ENCODE data around the gene SRGAP3.

Gene SRGAP3

GRCh38 chr3:9278498-9278897, 29.1 kb upstream of the SRGAP3 start:
- TF ChIP-seq TAF1 (IDR thresholded peaks at IDR 0.05; ENCODE audit: borderline replicate concordance, low read depth, low read length) (no peak), POLR2AphosphoS5 (IDR thresholded peaks at IDR 0.05; ENCODE audit: low read depth, low read length) (no peak), POLR2A (IDR thresholded peaks at IDR 0.05; ENCODE audit: low read depth, low read length) (no peak)
- FAIRE-seq, result peak; percentile 57
- no peak for DNase-seq (ENCODE audit: insufficient read length)

GRCh38 chr3:9278085-9278484, 28.6 kb upstream of the SRGAP3 start:
- DNase-seq (ENCODE audit: insufficient read length) (no peak), FAIRE-seq (no peak)
- no peak for TF ChIP-seq POLR2AphosphoS5 (IDR thresholded peaks at IDR 0.05; ENCODE audit: low read depth, low read length)
- TF ChIP-seq TAF1 (IDR thresholded peaks at IDR 0.05; ENCODE audit: borderline replicate concordance, low read depth, low read length), result no peak
- TF ChIP-seq POLR2A (IDR thresholded peaks at IDR 0.05; ENCODE audit: low read depth, low read length), result no peak

- DNase-seq (ENCODE audit: insufficient read length) (no peak), FAIRE-seq (no peak)
- TF ChIP-seq POLR2AphosphoS5 (IDR thresholded peaks at IDR 0.05; ENCODE audit: low read depth, low read length) (no peak), POLR2A (IDR thresholded peaks at IDR 0.05; ENCODE audit: low read depth, low read length) (no peak), TAF1 (IDR thresholded peaks at IDR 0.05; ENCODE audit: borderline replicate concordance, low read depth, low read length) (no peak)
Measured at GRCh38 chr3:9276761-9277370, 27.4 kb upstream of the SRGAP3 start.

DNA sequence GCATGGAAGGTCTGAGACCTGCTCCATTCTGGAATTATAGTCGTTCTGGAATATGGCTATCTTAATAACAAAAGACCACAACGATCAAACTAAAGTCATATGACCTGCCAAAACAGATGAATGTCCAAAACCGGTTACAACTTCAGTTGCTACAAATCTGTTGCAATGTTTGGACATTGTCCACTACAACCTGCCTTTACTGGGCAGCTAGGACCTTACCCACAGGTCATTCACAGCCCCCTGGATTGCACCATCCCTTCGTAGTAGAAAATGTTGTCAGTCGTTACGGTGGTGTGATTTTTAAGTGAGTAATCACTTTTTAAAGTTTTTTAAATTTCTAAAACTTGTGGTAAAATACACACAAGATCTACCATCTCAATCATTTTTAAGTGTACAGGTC, 22.5 kb upstream of the SRGAP3 start:
- no peak for DNase-seq (ENCODE audit: insufficient read length)
- TF ChIP-seq POLR2A (IDR thresholded peaks at IDR 0.05; ENCODE audit: low read depth, low read length) (no peak), TAF1 (IDR thresholded peaks at IDR 0.05; ENCODE audit: borderline replicate concordance, low read depth, low read length) (no peak)
- no peak for FAIRE-seq

DNA sequence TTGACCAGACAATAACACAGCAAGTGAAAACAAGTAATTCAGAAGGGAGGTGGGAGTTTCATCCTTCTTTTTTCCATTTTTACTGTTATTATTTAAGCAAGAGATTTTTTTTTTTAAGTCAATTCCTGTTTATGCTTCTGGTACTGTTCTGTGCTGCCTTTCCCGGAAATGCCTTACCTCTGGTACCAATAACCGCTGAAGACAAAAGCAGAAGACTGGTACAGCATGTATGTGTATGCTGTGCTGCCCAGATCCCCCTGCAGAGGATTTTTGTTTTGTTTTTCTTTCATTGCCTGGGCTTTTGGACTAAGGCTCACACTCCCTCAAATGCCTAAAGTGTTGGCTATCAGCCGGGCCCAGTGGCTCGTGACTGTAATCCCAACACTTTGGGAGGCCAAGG, 21.3 kb upstream of the SRGAP3 start:
- DNase-seq (ENCODE audit: insufficient read length), result no peak
- no peak for FAIRE-seq
- TF ChIP-seq TAF1 (IDR thresholded peaks at IDR 0.05; ENCODE audit: borderline replicate concordance, low read depth, low read length), result no peak
- no peak for TF ChIP-seq POLR2AphosphoS5 (IDR thresholded peaks at IDR 0.05; ENCODE audit: low read depth, low read length)
- no peak for TF ChIP-seq POLR2A (IDR thresholded peaks at IDR 0.05; ENCODE audit: low read depth, low read length)

DNA sequence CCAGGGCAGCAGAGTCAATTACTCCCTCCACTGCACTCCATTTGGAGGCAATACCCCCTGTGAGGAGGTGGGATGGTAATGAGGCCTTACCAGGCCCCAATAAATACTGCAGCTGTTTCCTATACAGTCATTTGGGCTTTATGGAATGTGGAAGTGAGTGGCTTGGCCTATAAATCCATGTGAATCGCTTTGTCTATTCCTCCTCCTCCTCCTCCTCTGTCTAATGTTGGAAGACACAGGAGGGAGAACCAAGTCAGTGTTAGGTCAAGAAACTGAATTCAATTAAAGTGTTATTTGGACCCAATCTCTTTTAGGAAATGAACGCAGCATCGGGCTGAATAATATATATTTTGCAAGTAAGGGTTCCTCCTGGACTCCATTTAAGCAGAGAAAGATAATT, 17.3 kb upstream of the SRGAP3 start:
- no peak for FAIRE-seq
- DNase-seq (ENCODE audit: insufficient read length), result no peak
- no peak for TF ChIP-seq POLR2AphosphoS5 (IDR thresholded peaks at IDR 0.05; ENCODE audit: low read depth, low read length)
- TF ChIP-seq TAF1 (IDR thresholded peaks at IDR 0.05; ENCODE audit: borderline replicate concordance, low read depth, low read length), result no peak
- no peak for TF ChIP-seq POLR2A (IDR thresholded peaks at IDR 0.05; ENCODE audit: low read depth, low read length)

DNA sequence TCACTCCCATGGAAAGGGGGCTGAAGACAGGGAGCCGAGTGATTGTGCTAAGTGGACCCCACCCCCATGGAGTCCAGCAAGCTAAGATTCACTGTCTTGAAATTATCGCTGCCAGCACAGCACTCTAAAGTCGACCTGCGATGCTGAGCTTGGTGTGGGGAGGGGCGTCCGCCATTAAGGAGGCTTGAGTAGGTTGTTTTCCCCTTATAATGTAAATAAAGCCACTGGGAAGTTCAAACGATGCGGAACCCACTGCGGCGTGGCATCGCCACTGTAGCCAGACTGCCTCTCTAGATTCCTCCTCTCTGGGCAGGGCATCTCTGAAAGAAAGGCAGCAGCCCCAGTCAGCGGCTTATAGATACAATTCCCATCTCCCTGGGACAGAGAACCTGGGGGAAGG, 10.9 kb upstream of the SRGAP3 start:
- FAIRE-seq (no peak), DNase-seq (ENCODE audit: insufficient read length) (no peak)
- TF ChIP-seq POLR2A (IDR thresholded peaks at IDR 0.05; ENCODE audit: low read depth, low read length) (no peak), TAF1 (IDR thresholded peaks at IDR 0.05; ENCODE audit: borderline replicate concordance, low read depth, low read length) (no peak), POLR2AphosphoS5 (IDR thresholded peaks at IDR 0.05; ENCODE audit: low read depth, low read length) (no peak)

GRCh38 chr3:9257092-9257491, 7.6 kb upstream of the SRGAP3 start:
- DNase-seq (ENCODE audit: insufficient read length), result no peak
- FAIRE-seq, result no peak
- TF ChIP-seq POLR2AphosphoS5 (IDR thresholded peaks at IDR 0.05; ENCODE audit: low read depth, low read length), result no peak
- TF ChIP-seq POLR2A (IDR thresholded peaks at IDR 0.05; ENCODE audit: low read depth, low read length), result no peak
- TF ChIP-seq TAF1 (IDR thresholded peaks at IDR 0.05; ENCODE audit: borderline replicate concordance, low read depth, low read length), result no peak

DNA sequence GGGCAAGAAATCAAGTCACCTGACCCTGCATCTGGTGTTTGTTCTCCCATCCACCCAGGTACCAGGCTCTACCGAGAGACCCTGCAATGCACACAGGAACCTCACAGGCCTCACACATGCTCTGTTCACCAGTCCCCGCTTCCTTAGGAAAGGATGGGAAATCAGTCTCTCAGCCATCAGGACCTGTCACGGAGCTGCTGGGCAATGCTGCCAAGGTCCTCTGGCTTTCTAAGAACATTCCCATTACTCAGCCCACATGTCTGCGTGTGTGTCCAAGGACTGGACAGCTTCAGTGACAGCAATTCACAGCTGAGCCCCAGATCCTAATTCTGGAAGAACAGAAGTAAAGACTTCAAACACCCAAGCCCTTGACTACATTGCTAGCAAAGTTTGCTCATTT, 6.5 kb upstream of the SRGAP3 start:
- FAIRE-seq, result no peak
- TF ChIP-seq POLR2A (IDR thresholded peaks at IDR 0.05; ENCODE audit: low read depth, low read length), result no peak
- TF ChIP-seq POLR2AphosphoS5 (IDR thresholded peaks at IDR 0.05; ENCODE audit: low read depth, low read length), result no peak
- TF ChIP-seq TAF1 (IDR thresholded peaks at IDR 0.05; ENCODE audit: borderline replicate concordance, low read depth, low read length), result no peak
- DNase-seq (ENCODE audit: insufficient read length), result no peak

GRCh38 chr3:9254764-9255163, 5.3 kb upstream of the SRGAP3 start:
- TF ChIP-seq TAF1 (IDR thresholded peaks at IDR 0.05; ENCODE audit: borderline replicate concordance, low read depth, low read length) (no peak), POLR2AphosphoS5 (IDR thresholded peaks at IDR 0.05; ENCODE audit: low read depth, low read length) (no peak), POLR2A (IDR thresholded peaks at IDR 0.05; ENCODE audit: low read depth, low read length) (no peak)
- no peak for DNase-seq (ENCODE audit: insufficient read length)
- no peak for FAIRE-seq

DNA sequence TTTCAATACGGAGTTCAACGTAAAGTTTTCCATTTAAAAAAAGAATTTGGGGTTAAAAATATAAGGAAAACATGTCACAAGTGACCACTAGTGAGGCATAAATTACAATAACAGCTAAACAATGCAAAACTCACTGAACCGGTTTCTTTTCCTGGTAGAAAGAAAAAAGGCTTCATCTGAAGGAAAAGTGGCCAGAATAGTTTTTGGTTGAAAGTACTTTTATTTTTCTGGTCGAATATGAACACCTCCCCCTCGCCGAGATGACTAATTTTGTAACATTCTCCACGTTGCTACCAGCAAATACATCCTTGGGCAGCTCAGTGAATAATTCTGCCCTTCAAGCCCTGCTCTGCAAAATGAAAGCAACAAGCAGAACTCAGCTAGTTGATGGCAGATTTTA, 3.9 kb upstream of the SRGAP3 start:
- no peak for DNase-seq (ENCODE audit: insufficient read length)
- FAIRE-seq, result no peak
- TF ChIP-seq POLR2AphosphoS5 (IDR thresholded peaks at IDR 0.05; ENCODE audit: low read depth, low read length) (no peak), TAF1 (IDR thresholded peaks at IDR 0.05; ENCODE audit: borderline replicate concordance, low read depth, low read length) (no peak), POLR2A (IDR thresholded peaks at IDR 0.05; ENCODE audit: low read depth, low read length) (no peak)

GRCh38 chr3:9251055-9251786, 1.8 kb upstream of the SRGAP3 start:
- FAIRE-seq, result no peak
- TF ChIP-seq POLR2AphosphoS5 (IDR thresholded peaks at IDR 0.05; ENCODE audit: low read depth, low read length), result no peak
- DNase-seq (ENCODE audit: insufficient read length), result no peak
